Right atrium auricular region (tissue), 2 donors: ENCODE results near the gene KLHL34. TPM values are rescaled to one million over a fixed set of nuclear protein-coding genes. Genes with fewer than 3 reads are reported as not detected.

Source experiments
- DNase-seq: peaks from one replicate; pipeline ENCODE4 v3.0.0-alpha.2; 2019; ENCODE audit warnings: low spot score
- H3K27ac ChIP-seq, 2 donors: fragments of 200-600 bp; sonication (generic); 1 replicate in 1 of 2; 2 replicates in 1 of 2; pipeline ENCODE4 v1.5.1; 2016 to 2019
- H3K27me3 ChIP-seq, 2 donors: fragments of 200-600 bp; sonication (generic); one replicate each; pipeline versions ENCODE4 v1.5.1 to v1.6.0; 2017 to 2019
- H3K36me3 ChIP-seq: fragments of 200-600 bp; sonication (generic); one replicate; pipeline ENCODE4 v1.5.1; 2016
- H3K4me1 ChIP-seq, 2 donors: fragments of 200-600 bp; sonication (generic); one replicate each; pipeline versions ENCODE4 v1.5.1 to v1.6.0; 2017 to 2019
- H3K4me3 ChIP-seq, 2 donors: fragments of 200-600 bp; sonication (generic); 1 replicate in 1 of 2; 2 replicates in 1 of 2; pipeline ENCODE4 v1.5.1; 2017 to 2019; ENCODE audit warnings: mild to moderate bottlenecking in 1 of 2, moderate library complexity in 1 of 2
- H3K9me3 ChIP-seq, 2 donors: fragments of 200-600 bp; sonication (generic); one replicate each; pipeline ENCODE4 v1.5.1; 2019
- total RNA-seq, 2 donors: library from RNA; depleted of rRNA; stranded (reverse); fragments of >200 nt; gene quantifications; one replicate each; pipeline ENCODE4 v1.1.0, GENCODE V29; 2016
- TF ChIP-seq, protein P1 (sequence below), 2 donors: fragments of 200-600 bp; sonication (generic); IDR thresholded peaks; one replicate each; pipeline ENCODE4 v1.5.1; 2019; ENCODE audit warnings: antibody characterized with exemption in 2 of 2

KLHL34 gene, protein sequence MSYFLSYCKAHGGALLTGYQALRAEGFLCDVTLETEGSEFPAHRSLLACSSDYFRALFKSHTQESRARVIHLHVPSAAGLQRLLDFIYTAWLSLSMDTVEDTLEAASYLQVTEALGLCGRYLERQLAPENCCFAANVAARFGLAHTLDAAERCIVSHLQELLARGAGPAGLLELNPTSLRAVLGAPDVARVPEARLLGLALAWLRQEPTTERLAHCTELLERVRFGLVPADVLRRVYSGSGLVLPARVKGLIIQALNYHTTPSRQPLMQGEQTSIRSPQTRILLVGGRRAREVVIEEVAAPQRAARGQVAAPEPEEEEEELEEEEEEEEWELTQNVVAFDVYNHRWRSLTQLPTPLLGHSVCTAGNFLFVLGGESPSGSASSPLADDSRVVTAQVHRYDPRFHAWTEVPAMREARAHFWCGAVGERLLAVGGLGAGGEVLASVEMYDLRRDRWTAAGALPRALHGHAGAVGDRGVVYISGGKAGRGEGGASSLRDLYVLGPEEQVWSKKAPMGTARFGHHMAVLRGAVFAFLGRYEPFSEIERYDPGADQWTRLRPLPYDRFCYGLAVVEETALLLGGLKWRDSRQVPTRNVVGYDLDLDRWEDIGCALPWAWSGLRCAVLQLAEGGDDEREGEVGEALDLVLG
- total RNA-seq: 1 to 10 TPM; 1.1 to 2.2 TPM

DNA sequence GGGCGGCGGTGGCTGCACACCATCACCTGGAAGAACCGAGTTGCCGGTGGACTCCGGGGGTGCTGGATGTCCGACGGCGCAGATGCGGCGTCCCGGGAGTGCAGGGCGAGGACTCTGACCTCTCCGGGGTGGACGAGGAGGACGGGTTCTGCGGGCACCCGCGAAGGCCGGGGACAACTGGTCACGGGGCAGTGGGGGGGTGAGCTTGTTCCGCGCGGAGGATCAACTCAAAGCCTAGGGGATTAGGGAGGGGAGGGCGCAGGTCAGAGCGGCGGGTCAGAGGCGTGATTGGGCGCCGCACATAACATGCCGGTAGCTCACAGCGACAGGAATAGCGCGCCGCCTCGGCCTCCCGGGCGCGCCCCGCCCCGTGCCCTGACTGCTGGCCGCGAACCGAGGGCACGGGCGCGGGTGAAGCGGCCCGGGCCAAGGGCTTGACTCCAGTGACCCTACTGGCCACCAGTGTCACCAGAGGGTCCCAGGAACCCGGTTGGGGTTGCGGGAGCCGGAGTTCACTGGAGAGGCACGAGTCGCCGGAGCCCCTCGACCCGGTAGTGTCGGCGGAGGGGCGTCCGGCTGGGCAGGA is at the start of gene KLHL34:
KLHL34 (minus strand) TSS at position 179 of the 586 bp plus-strand sequence. CDS start 542 bp downstream, outside the sequence.
- no peaks in the 10 kb centered on the region for H3K36me3 ChIP-seq
- no peaks in the 10 kb centered on the region for H3K9me3 ChIP-seq
- DNase-seq: no peak
- H3K4me3 ChIP-seq: peak within 1 kb of the TSS; percentile 32 to 40
- peak within 1 kb of the TSS; percentile 44 to 57 for H3K27ac ChIP-seq
- H3K4me1 ChIP-seq: no peaks in the 10 kb centered on the region
- H3K27me3 ChIP-seq: no peaks in the 10 kb centered on the region
- TF ChIP-seq, protein P1, sequence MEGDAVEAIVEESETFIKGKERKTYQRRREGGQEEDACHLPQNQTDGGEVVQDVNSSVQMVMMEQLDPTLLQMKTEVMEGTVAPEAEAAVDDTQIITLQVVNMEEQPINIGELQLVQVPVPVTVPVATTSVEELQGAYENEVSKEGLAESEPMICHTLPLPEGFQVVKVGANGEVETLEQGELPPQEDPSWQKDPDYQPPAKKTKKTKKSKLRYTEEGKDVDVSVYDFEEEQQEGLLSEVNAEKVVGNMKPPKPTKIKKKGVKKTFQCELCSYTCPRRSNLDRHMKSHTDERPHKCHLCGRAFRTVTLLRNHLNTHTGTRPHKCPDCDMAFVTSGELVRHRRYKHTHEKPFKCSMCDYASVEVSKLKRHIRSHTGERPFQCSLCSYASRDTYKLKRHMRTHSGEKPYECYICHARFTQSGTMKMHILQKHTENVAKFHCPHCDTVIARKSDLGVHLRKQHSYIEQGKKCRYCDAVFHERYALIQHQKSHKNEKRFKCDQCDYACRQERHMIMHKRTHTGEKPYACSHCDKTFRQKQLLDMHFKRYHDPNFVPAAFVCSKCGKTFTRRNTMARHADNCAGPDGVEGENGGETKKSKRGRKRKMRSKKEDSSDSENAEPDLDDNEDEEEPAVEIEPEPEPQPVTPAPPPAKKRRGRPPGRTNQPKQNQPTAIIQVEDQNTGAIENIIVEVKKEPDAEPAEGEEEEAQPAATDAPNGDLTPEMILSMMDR (IDR thresholded peaks at IDR 0.05): no peak

DNA sequence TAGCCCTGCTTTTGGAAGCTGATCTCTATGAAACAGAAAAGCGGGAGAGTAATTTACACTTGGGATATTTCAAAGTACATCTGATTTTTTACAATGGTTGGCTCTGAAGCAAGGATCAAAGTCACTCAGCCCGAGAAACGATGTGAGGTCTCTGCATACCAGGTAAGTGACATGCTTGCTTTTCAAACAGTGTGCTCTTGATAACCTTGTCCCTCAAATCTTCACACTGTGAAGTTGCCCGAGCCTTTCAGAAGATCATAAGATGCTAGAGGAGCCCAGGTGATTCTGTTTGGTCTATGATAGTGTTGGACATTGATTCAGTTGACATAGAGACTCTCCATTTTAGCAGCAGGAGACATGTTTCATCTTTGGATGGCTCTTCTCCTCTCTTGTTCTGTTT is 47.1 kb upstream of the KLHL34 start:
- TF ChIP-seq, protein P1 (IDR thresholded peaks at IDR 0.05): no peak
- DNase-seq: no peak
- H3K27ac ChIP-seq: no peak overlapping the region
- H3K4me3 ChIP-seq: no peak overlapping the region
- no peaks in the 10 kb centered on the region for H3K4me1 ChIP-seq
- H3K36me3 ChIP-seq: peaks cover 6% of the 10 kb centered on the region
- no peaks in the 10 kb centered on the region for H3K27me3 ChIP-seq
- H3K9me3 ChIP-seq: peaks cover 0 to 8% of the 10 kb centered on the region in 2 donors

DNA sequence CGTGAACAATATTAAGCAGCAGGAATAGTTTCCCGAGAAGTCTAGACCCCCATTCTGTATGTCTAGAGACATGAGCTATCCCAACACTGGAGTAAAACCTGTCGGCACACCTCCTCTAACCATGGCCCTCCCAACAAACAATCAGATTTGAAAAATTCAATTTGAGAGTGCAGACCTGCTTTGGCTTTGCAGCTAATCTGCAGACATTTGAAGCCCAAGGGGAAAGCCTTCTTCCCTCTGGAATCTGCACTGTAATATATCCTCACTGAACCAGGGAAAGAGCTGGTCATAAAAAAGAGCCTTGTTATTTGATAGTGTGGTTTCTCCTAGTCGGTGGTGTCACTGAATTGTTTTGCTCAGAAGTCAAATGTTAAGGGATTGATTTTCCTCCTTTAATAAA is 44.6 kb upstream of the KLHL34 start:
- Histone ChIP-seq H3K27ac (no peak overlapping the region), H3K9me3 (peaks cover 0 to 6% of the 10 kb centered on the region in 2 donors), H3K4me3 (no peak overlapping the region), H3K4me1 (no peaks in the 10 kb centered on the region), H3K36me3 (peaks cover 4% of the 10 kb centered on the region), H3K27me3 (no peaks in the 10 kb centered on the region)
- no peak for DNase-seq
- TF ChIP-seq, protein P1 (IDR thresholded peaks at IDR 0.05): no peak

DNA sequence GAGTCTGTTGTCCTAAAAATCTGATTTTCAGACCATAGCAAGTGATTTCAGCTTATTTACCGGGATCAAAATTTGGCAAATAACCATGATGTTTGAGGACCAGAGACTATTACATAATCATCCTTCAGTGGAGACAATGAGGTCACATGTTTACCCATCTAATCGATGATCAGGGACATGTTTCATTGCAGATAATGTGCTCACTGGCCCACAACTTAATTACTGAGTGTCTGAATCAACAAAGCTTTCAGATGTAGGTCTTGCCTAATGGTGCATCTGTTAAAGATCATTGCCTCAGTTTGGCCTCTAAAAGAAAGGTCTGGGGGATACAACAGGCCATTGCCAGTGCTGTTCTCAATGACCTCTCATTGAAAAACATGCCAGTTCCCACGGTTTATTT is 42.8 kb upstream of the KLHL34 start:
- no peaks in the 10 kb centered on the region for H3K4me1 ChIP-seq
- H3K9me3 ChIP-seq: no peaks in the 10 kb centered on the region
- H3K4me3 ChIP-seq: no peak overlapping the region
- no peak for DNase-seq
- TF ChIP-seq, protein P1 (IDR thresholded peaks at IDR 0.05): no peak
- H3K27me3 ChIP-seq: no peaks in the 10 kb centered on the region
- H3K36me3 ChIP-seq: no peaks in the 10 kb centered on the region
- no peak overlapping the region for H3K27ac ChIP-seq

DNA sequence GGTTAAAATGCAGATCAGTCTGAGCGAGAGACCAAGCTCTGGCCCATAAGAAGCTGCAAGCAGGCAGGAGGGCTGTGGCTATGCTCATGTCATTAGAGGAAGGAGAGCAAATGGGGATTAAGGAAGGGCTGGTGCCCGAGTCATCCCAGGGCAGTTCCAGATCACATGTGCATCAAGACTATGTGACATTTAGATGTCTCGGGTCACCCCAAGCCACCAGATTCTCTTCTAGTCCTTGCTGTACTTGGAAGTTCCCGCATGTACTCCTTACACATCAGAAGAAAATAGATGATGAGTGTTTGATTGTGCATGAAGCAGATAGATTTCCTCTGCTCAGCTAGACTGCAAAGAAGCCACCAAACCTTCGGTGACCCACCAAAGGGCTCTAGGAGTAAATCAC is 42.1 kb upstream of the KLHL34 start:
- H3K27me3 ChIP-seq: no peaks in the 10 kb centered on the region
- no peak overlapping the region for H3K4me3 ChIP-seq
- no peak overlapping the region for H3K27ac ChIP-seq
- H3K4me1 ChIP-seq: no peaks in the 10 kb centered on the region
- no peak for DNase-seq
- no peaks in the 10 kb centered on the region for H3K36me3 ChIP-seq
- TF ChIP-seq, protein P1 (IDR thresholded peaks at IDR 0.05): no peak
- no peaks in the 10 kb centered on the region for H3K9me3 ChIP-seq
